ENCODE results near the gene OR6S1.
"Not testable (repeated sequence)": the region's sequence is repeated elsewhere in the genome, so short reads cannot be mapped to it uniquely, and the experiment has no call there.

OR6S1 gene

GRCh38 chr14:20620798-20621478 lies 20.6 kb downstream of the OR6S1 start:
- no peak overlapping the region for H3K4me3 ChIP-seq (ENCODE audit: low read length)
- no peak for DNase-seq (ENCODE audit: low read depth)
- TF ChIP-seq CTCF (IDR thresholded peaks at IDR 0.05; ENCODE audit: insufficient read depth, low read depth, low read length, missing control alignments), result no peak

GRCh38 chr14:20619688-20620087 lies 21.8 kb downstream of the OR6S1 start:
- not testable (repeated sequence) for H3K4me3 ChIP-seq (ENCODE audit: low read length); DNase-seq (ENCODE audit: low read depth)

GRCh38 chr14:20618271-20618749 lies 23.2 kb downstream of the OR6S1 start:
- H3K4me3 ChIP-seq (ENCODE audit: low read length), result no peak overlapping the region
- no peak for TF ChIP-seq CTCF (IDR thresholded peaks at IDR 0.05; ENCODE audit: insufficient read depth, low read depth, low read length, missing control alignments)
- DNase-seq (ENCODE audit: low read depth), result no peak

- TF ChIP-seq CTCF (IDR thresholded peaks at IDR 0.05; ENCODE audit: insufficient read depth, low read depth, low read length, missing control alignments), result no peak
- DNase-seq (ENCODE audit: low read depth), result no peak
- H3K4me3 ChIP-seq (ENCODE audit: low read length), result no peak overlapping the region
Measured at GRCh38 chr14:20617138-20618003, 24.1 kb downstream of the OR6S1 start.

- no peak for DNase-seq (ENCODE audit: low read depth)
- no peak overlapping the region for H3K4me3 ChIP-seq (ENCODE audit: low read length)
- TF ChIP-seq CTCF (IDR thresholded peaks at IDR 0.05; ENCODE audit: insufficient read depth, low read depth, low read length, missing control alignments), result no peak
Measured at GRCh38 chr14:20615996-20616395, 25.5 kb downstream of the OR6S1 start.

GRCh38 chr14:20614038-20614840 lies 27.3 kb downstream of the OR6S1 start:
- DNase-seq (ENCODE audit: low read depth), result peak; percentile 49
- H3K4me3 ChIP-seq (ENCODE audit: low read length), result peak overlapping the region; percentile 77
- TF ChIP-seq CTCF (IDR thresholded peaks at IDR 0.05; ENCODE audit: insufficient read depth, low read depth, low read length, missing control alignments), result no peak
